ENCODE data around the gene OPTC.

GRCh38 chr1:203512848-203513584 lies 19.1 kb downstream of the OPTC start:
- TF ChIP-seq CTCF (IDR thresholded peaks at IDR 0.05; ENCODE audit: insufficient read depth, low read depth, low read length) (no peak), EZH2 (IDR thresholded peaks at IDR 0.05; ENCODE audit: insufficient read depth, low read length) (no peak)
